Right atrium auricular region (tissue), 2 donors: ENCODE data around the gene CLEC2D. TPM values are rescaled to one million over a fixed set of nuclear protein-coding genes. Genes with fewer than 3 reads are reported as not detected.

ENCODE experiments used
- DNase-seq: peaks from one replicate; pipeline ENCODE4 v3.0.0-alpha.2; 2019; ENCODE audit warnings: low spot score
- H3K27ac ChIP-seq, 2 donors: fragments of 200-600 bp; sonication (generic); 1 replicate in 1 of 2; 2 replicates in 1 of 2; pipeline ENCODE4 v1.5.1; 2016 to 2019
- H3K27me3 ChIP-seq, 2 donors: fragments of 200-600 bp; sonication (generic); one replicate each; pipeline versions ENCODE4 v1.5.1 to v1.6.0; 2017 to 2019
- H3K36me3 ChIP-seq: fragments of 200-600 bp; sonication (generic); one replicate; pipeline ENCODE4 v1.5.1; 2016
- H3K4me1 ChIP-seq, 2 donors: fragments of 200-600 bp; sonication (generic); one replicate each; pipeline versions ENCODE4 v1.5.1 to v1.6.0; 2017 to 2019
- H3K4me3 ChIP-seq, 2 donors: fragments of 200-600 bp; sonication (generic); 1 replicate in 1 of 2; 2 replicates in 1 of 2; pipeline ENCODE4 v1.5.1; 2017 to 2019; ENCODE audit warnings: mild to moderate bottlenecking in 1 of 2, moderate library complexity in 1 of 2
- H3K9me3 ChIP-seq, 2 donors: fragments of 200-600 bp; sonication (generic); one replicate each; pipeline ENCODE4 v1.5.1; 2019
- total RNA-seq, 2 donors: library from RNA; depleted of rRNA; stranded (reverse); fragments of >200 nt; gene quantifications; one replicate each; pipeline ENCODE4 v1.1.0, GENCODE V29; 2016
- TF ChIP-seq, protein P1 (sequence below), 2 donors: fragments of 200-600 bp; sonication (generic); IDR thresholded peaks; one replicate each; pipeline ENCODE4 v1.5.1; 2019; ENCODE audit warnings: antibody characterized with exemption in 2 of 2

The CLEC2D gene
- total RNA-seq, 2 donors from 2014 or later, result 6.5 to 6.9 TPM

DNA sequence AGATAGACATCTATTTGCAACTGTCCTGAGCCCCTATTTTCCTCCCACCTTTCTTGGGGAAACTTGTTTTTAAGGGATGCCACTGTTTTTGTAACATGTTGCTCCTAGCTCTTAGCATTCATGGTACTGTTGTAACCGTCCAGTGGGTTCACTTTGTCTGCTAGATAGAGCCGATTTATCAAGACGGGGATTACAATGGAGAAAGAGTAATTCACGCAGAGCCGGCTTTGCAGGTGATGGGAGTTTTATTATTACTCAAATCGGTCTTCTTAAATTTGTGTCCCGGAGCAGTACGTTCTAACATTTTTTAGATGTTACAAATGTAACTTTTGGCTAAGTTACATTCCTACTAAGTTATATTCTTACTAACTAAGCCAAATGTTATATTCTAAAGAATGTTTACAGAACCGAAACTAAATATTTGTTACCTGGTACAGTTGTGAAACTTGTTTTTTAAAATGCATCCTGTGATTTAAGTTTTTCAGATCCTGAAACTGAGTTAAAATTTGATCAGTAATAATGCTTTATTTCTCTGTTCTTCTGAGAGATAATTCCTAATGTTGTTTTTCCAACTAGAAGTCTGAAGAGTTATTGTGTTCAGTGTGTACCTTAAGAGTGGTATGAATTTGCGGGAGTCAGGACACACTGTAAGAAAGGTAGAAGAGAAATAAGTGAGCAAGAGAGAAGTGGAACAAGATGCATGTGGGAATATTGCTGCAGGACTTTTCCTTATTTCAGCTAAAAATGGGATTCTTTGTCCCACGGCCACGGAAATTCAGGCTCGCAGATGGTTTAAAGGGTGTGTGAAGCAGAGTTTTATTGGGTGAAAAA is 20.6 kb upstream of the CLEC2D start:
- TF ChIP-seq, protein P1, sequence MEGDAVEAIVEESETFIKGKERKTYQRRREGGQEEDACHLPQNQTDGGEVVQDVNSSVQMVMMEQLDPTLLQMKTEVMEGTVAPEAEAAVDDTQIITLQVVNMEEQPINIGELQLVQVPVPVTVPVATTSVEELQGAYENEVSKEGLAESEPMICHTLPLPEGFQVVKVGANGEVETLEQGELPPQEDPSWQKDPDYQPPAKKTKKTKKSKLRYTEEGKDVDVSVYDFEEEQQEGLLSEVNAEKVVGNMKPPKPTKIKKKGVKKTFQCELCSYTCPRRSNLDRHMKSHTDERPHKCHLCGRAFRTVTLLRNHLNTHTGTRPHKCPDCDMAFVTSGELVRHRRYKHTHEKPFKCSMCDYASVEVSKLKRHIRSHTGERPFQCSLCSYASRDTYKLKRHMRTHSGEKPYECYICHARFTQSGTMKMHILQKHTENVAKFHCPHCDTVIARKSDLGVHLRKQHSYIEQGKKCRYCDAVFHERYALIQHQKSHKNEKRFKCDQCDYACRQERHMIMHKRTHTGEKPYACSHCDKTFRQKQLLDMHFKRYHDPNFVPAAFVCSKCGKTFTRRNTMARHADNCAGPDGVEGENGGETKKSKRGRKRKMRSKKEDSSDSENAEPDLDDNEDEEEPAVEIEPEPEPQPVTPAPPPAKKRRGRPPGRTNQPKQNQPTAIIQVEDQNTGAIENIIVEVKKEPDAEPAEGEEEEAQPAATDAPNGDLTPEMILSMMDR (IDR thresholded peaks at IDR 0.05), result no peak
- no peak for DNase-seq
- Histone ChIP-seq H3K4me3 (peak overlapping the region; percentile 57 to 73), H3K9me3 (no peaks in the 10 kb centered on the region), H3K27ac (peak overlapping the region; percentile 87 to 90), H3K27me3 (no peaks in the 10 kb centered on the region), H3K36me3 (no peaks in the 10 kb centered on the region), H3K4me1 (peaks cover 0 to 27% of the 10 kb centered on the region in 2 donors)

DNA sequence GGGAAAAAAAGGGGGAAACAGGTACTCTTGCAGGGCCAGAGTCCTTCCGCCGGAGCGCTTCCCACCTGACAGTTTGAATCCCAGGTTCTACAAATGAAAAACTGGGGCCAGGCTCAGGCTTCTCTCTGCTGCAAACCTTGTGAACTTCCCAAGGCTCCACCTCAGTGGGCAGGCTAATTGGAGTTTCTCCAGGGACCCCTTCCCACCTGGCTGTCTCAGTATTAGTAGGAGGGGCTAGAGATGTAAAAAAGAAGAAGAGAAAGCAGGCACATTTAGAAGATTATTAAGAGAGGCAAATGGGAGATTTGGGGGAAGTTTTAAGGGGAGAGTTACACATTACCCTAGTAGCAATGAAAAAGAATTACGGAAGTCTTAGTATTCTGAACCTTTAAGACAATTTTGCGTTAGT is 20.0 kb upstream of the CLEC2D start:
- no peaks in the 10 kb centered on the region for H3K27me3 ChIP-seq
- H3K4me1 ChIP-seq, result peaks cover 0 to 27% of the 10 kb centered on the region in 2 donors
- peak overlapping the region; percentile 87 to 90 for H3K27ac ChIP-seq
- no peak for DNase-seq
- peak overlapping the region; percentile 57 to 73 for H3K4me3 ChIP-seq
- H3K9me3 ChIP-seq, result no peaks in the 10 kb centered on the region
- no peaks in the 10 kb centered on the region for H3K36me3 ChIP-seq
- TF ChIP-seq, protein P1 (IDR thresholded peaks at IDR 0.05), result no peak

DNA sequence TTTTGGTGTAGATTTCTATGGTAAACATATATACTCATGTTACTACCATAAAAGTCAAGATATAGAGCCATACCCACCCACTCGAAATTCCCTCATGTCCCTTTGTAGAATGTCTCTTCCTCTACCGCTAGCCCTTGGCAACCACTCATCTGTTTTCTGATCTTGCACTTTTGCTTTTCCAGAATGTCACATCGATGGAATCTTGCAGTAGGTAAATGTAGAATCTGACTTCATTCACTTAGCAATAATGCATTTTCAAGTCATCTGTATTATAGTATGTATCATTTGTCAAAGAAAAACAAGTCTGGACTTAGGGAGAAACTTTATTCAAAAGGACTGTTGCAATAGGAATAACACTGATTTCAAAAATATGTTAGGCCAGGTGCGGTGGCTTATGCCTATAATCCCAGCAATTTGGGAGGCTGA is 19.3 kb upstream of the CLEC2D start:
- TF ChIP-seq, protein P1 (IDR thresholded peaks at IDR 0.05), result no peak
- peak overlapping the region; percentile 57 to 73 for H3K4me3 ChIP-seq
- H3K4me1 ChIP-seq, result peaks cover 0 to 27% of the 10 kb centered on the region in 2 donors
- no peak for DNase-seq
- H3K27me3 ChIP-seq, result no peaks in the 10 kb centered on the region
- H3K27ac ChIP-seq, result peak overlapping the region; percentile 87 to 90
- H3K9me3 ChIP-seq, result no peaks in the 10 kb centered on the region
- H3K36me3 ChIP-seq, result no peaks in the 10 kb centered on the region

DNA sequence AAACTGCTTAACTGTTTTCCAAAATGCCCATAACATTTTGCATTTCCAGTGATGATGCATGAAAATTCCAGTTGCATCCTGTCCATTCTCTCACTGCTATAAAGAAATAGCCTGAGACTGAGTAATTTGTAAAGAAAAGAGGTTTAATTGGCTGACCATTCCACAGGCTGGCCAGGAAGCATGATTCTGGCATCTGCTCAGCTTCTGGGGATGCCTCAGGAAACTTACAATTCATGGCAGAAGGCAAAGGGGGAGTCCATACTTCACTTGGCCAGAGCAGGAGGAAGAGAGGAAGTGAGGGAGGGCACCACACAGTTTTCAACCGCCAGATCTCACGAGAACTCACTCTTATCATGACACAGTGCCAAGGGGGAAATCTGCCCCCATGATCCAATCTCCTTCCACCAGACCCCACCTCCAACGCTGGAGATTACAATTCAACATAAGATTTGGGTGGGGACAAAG is 18.2 kb upstream of the CLEC2D start:
- no peaks in the 10 kb centered on the region for H3K9me3 ChIP-seq
- TF ChIP-seq, protein P1 (IDR thresholded peaks at IDR 0.05), result no peak
- H3K4me3 ChIP-seq, result peak overlapping the region in 1 of 2 donors; percentile 4
- peaks cover 0 to 27% of the 10 kb centered on the region in 2 donors for H3K4me1 ChIP-seq
- peaks cover 3% of the 10 kb centered on the region for H3K36me3 ChIP-seq
- no peaks in the 10 kb centered on the region for H3K27me3 ChIP-seq
- H3K27ac ChIP-seq, result peak overlapping the region; percentile 87 to 90
- DNase-seq, result no peak

DNA sequence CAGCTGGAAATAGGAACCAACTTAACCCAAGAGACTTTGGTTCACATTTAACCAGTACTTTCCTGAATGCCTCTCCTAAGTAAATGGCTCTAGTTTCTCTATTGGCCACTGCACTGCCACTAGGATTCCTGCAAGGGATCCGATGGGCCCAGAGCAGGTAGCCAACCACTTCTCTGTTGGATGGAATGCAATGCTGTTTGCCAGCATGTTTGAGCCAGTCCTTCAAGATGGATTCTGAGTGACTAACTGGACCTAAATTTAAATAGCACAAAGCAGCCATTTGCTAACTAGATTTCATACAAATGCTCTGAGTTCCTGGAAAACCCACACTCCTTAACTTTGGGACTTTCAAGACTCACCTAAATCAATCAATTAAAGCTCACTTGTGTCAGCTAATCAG is 9.5 kb upstream of the CLEC2D start:
- Histone ChIP-seq H3K4me3 (no peak overlapping the region), H3K27ac (no peak overlapping the region), H3K36me3 (peaks cover 58% of the 10 kb centered on the region), H3K27me3 (no peaks in the 10 kb centered on the region), H3K4me1 (no peaks in the 10 kb centered on the region), H3K9me3 (no peaks in the 10 kb centered on the region)
- no peak for DNase-seq
- TF ChIP-seq, protein P1 (IDR thresholded peaks at IDR 0.05), result no peak
